Heart left ventricle (tissue), 13 donors: ENCODE data around the gene GNGT2.

ENCODE experiments used
- POLR2A ChIP-seq, 2 donors: fragments of 450-650 bp; IDR thresholded peaks; one replicate each; pipeline ENCODE4 v1.6.1; 2017; ENCODE audit warnings: antibody characterized with exemption in 2 of 2, mild to moderate bottlenecking in 2 of 2, moderate library complexity in 2 of 2
- TF ChIP-seq, protein P1 (sequence below), 12 donors: fragments of 200-600 bp; sonication (generic) in 4 of 12; IDR thresholded peaks; one replicate each; pipeline versions ENCODE4 v1.5.0 to v1.8.0; 2018 to 2022; ENCODE audit warnings: antibody characterized with exemption in 12 of 12, mild to moderate bottlenecking in 5 of 12
- donor health status: ischemic (EF 13 %, LVEDD 7.1; RV severe dilation, severe dysfunction).
- donor health status: DM: no; HTN: yes; CAD: no.
- donor health status: DM: no; HTN: no; CAD: no.
- donor health status: ischemic (EF 25% LVEDD 6.9; RV normal size, moderate dysfunction).
- donor health status: ischemic (EF 25% LVEDD 5.7; RV mildly dilated, moderate dysfunction).
- donor health status: ischemic (EF 35%, LVEDD 5.7; RV mildly dilated, moderate dysfunction).
- donor health status: nonischemic (EF 11% LVEDD 7.7; RV severe dilation, severe dysfunction).
- donor health status: DM: yes; HTN: yes; CAD: no.
- donor health status: PGD.
- donor health status: ischemic (EF 29% LVEDD 5.4; RV normal size, mild dysfunction).
- donor health status: nonischemic (EF 23%, LVEDD 6.1; RV moderate dilation, normal function).

DNA sequence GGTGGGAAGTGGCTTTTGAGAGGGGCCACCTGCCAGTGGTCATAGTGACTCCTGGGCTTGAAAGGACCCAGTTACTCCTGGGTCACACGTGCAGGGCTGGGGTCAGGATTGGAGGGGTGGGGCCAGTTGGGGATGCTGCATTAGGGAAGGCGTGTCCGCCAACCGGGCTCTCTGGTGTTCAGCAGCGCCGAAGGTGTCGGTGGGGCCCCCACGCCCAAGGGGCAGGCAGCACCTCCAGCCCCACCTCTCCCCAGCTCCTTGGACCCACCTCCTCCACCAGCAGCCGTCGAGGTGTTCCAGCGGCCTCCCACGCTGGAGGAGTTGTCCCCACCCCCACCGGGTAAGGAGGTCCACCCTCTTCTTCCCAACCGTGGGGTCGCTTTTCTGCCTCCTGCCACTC is 9.6 kb upstream of the GNGT2 start:
- no peak for TF ChIP-seq POLR2A (IDR thresholded peaks at IDR 0.05)
- TF ChIP-seq, protein P1, sequence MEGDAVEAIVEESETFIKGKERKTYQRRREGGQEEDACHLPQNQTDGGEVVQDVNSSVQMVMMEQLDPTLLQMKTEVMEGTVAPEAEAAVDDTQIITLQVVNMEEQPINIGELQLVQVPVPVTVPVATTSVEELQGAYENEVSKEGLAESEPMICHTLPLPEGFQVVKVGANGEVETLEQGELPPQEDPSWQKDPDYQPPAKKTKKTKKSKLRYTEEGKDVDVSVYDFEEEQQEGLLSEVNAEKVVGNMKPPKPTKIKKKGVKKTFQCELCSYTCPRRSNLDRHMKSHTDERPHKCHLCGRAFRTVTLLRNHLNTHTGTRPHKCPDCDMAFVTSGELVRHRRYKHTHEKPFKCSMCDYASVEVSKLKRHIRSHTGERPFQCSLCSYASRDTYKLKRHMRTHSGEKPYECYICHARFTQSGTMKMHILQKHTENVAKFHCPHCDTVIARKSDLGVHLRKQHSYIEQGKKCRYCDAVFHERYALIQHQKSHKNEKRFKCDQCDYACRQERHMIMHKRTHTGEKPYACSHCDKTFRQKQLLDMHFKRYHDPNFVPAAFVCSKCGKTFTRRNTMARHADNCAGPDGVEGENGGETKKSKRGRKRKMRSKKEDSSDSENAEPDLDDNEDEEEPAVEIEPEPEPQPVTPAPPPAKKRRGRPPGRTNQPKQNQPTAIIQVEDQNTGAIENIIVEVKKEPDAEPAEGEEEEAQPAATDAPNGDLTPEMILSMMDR (IDR thresholded peaks at IDR 0.05): no peak
